H9 (cell line): ENCODE data around the gene SNX25. TPM values are rescaled to one million over a fixed set of nuclear protein-coding genes. Genes with fewer than 3 reads are reported as not detected.

Experiments used
- DNase-seq: peaks from one replicate; pipeline ENCODE4 v3.0.0-alpha.2; 2017
- H2AFZ ChIP-seq: one replicate; pipeline ENCODE4 v1.6.1; 2013; ENCODE audit warnings: mild to moderate bottlenecking, low read length, control low read depth, moderate library complexity
- H2AK5ac ChIP-seq: 2 replicates; pipeline ENCODE4 v1.6.1; 2013; ENCODE audit warnings: low read length, control low read depth, mixed read lengths; ENCODE audit not compliant: insufficient read length
- H2BK120ac ChIP-seq: one replicate; pipeline ENCODE4 v1.6.1; 2013; ENCODE audit warnings: low read depth, mild to moderate bottlenecking, low read length, control low read depth, inconsistent platforms; ENCODE audit not compliant: poor library complexity, severe bottlenecking
- H2BK12ac ChIP-seq: 2 replicates; pipeline ENCODE4 v1.6.1; 2013; ENCODE audit warnings: low read length, control low read depth, mixed read lengths, low read depth; ENCODE audit not compliant: insufficient read length
- H2BK15ac ChIP-seq: 2 replicates; pipeline ENCODE4 v1.6.1; 2013; ENCODE audit warnings: low read depth, low read length, control low read depth
- H2BK20ac ChIP-seq: one replicate; pipeline ENCODE4 v1.6.1; 2013; ENCODE audit warnings: low read depth, mild to moderate bottlenecking, low read length, control low read depth, inconsistent platforms; ENCODE audit not compliant: poor library complexity, severe bottlenecking
- H2BK5ac ChIP-seq: 2 replicates; pipeline ENCODE4 v1.6.1; 2013; ENCODE audit warnings: low read length, control low read depth, mixed read lengths; ENCODE audit not compliant: insufficient read length
- H3K14ac ChIP-seq: 2 replicates; pipeline ENCODE4 v1.6.1; 2013; ENCODE audit warnings: low read length, control low read depth; ENCODE audit not compliant: insufficient read depth
- H3K18ac ChIP-seq: 2 replicates; pipeline ENCODE4 v1.6.1; 2013; ENCODE audit warnings: low read depth, mild to moderate bottlenecking, mixed read lengths, low read length, control low read depth; ENCODE audit not compliant: insufficient read length
- H3K23ac ChIP-seq: 2 replicates; pipeline ENCODE4 v1.6.1; 2013; ENCODE audit warnings: low read length, control low read depth, mixed read lengths, low read depth; ENCODE audit not compliant: insufficient read length
- H3K23me2 ChIP-seq: 2 replicates; pipeline ENCODE4 v1.6.1; 2013; ENCODE audit warnings: low read depth, mild to moderate bottlenecking, mixed read lengths, low read length, control low read depth; ENCODE audit not compliant: insufficient read length, poor library complexity, severe bottlenecking
- H3K27ac ChIP-seq: 2 replicates; pipeline ENCODE4 v1.5.1; 2013; ENCODE audit warnings: low read length, control low read depth, mixed read lengths, low read depth; ENCODE audit not compliant: insufficient read length
- H3K27me3 ChIP-seq: 2 replicates; pipeline ENCODE4 v1.6.1; 2013; ENCODE audit warnings: low read length, control low read depth, inconsistent platforms; ENCODE audit not compliant: insufficient read depth
- H3K4ac ChIP-seq: 2 replicates; pipeline ENCODE4 v1.6.1; 2013; ENCODE audit warnings: low read depth, mild to moderate bottlenecking, control low read depth, inconsistent platforms, low read length, moderate library complexity
- H3K4me1 ChIP-seq: 2 replicates; pipeline ENCODE4 v1.6.1; 2013; ENCODE audit warnings: low read length, control low read depth, inconsistent platforms; ENCODE audit not compliant: insufficient read depth
- H3K4me2 ChIP-seq: 2 replicates; pipeline ENCODE4 v1.6.1; 2013; ENCODE audit warnings: low read length, control low read depth, mixed read lengths; ENCODE audit not compliant: insufficient read length, insufficient read depth
- H3K56ac ChIP-seq: 2 replicates; pipeline ENCODE4 v1.6.1; 2013; ENCODE audit warnings: low read depth, mild to moderate bottlenecking, mixed read lengths, low read length, control low read depth; ENCODE audit not compliant: insufficient read length
- H3K79me1 ChIP-seq: 2 replicates; pipeline ENCODE4 v1.6.1; 2013; ENCODE audit warnings: low read depth, mild to moderate bottlenecking, moderate library complexity, low read length, control low read depth, inconsistent platforms; ENCODE audit not compliant: insufficient read depth, poor library complexity, severe bottlenecking
- H3K79me2 ChIP-seq: 2 replicates; pipeline ENCODE4 v1.6.1; 2013; ENCODE audit warnings: low read length, control low read depth, inconsistent platforms; ENCODE audit not compliant: insufficient read depth
- H3K9ac ChIP-seq: 2 replicates; pipeline ENCODE4 v1.6.1; 2013; ENCODE audit warnings: low read length, control low read depth, mixed read lengths; ENCODE audit not compliant: insufficient read length; ENCODE audit errors: extremely low read depth
- H3K9me3 ChIP-seq: one replicate; pipeline ENCODE4 v1.6.1; 2013; ENCODE audit warnings: low read depth, low read length, inconsistent platforms; ENCODE audit not compliant: control insufficient read depth
- H3T11ph ChIP-seq: one replicate; pipeline ENCODE4 v1.6.1; 2013; ENCODE audit warnings: mild to moderate bottlenecking, low read length, control low read depth, inconsistent platforms
- H4K20me1 ChIP-seq: one replicate; pipeline ENCODE4 v1.6.1; 2013; ENCODE audit not compliant: control insufficient read depth, insufficient read length, insufficient read depth
- H4K5ac ChIP-seq: 2 replicates; pipeline ENCODE4 v1.6.1; 2013; ENCODE audit warnings: low read depth, mild to moderate bottlenecking, mixed read lengths, low read length, control low read depth; ENCODE audit not compliant: insufficient read length
- H4K8ac ChIP-seq: replicated peaks from 2 replicates; pipeline ENCODE4 v1.6.1; 2013; ENCODE audit warnings: low read length, control low read depth, mixed read lengths, low read depth; ENCODE audit not compliant: insufficient read length
- H4K91ac ChIP-seq: 2 replicates; pipeline ENCODE4 v1.6.1; 2013; ENCODE audit warnings: low read depth, mild to moderate bottlenecking, moderate library complexity, mixed read lengths, low read length, control low read depth; ENCODE audit not compliant: insufficient read length
- H3K27ac Mint-ChIP-seq, 3 experiments: 2 replicates in 2 of 3; 3 replicates in 1 of 3; pipeline ENCODE4 v1.8.0; 2020 to 2021; ENCODE audit warnings: mixed read lengths in 3 of 3, mild to moderate bottlenecking in 1 of 3, moderate library complexity in 1 of 3
- H3K27me3 Mint-ChIP-seq: 2 replicates; pipeline ENCODE4 v1.8.0; 2021; ENCODE audit warnings: low read depth, mild to moderate bottlenecking, moderate library complexity, mixed read lengths
- H3K36me3 Mint-ChIP-seq, 3 experiments: 2 replicates in 2 of 3; 3 replicates in 1 of 3; pipeline ENCODE4 v1.8.0; 2020 to 2021; ENCODE audit warnings: low read depth in 3 of 3, mixed read lengths in 3 of 3; ENCODE audit not compliant: insufficient read depth in 1 of 3
- H3K4me1 Mint-ChIP-seq, 2 experiments: 2 replicates each; pipeline ENCODE4 v1.8.0; 2020; ENCODE audit warnings: mixed read lengths in 2 of 2
- H3K4me3 Mint-ChIP-seq, 2 experiments: 2 replicates in 1 of 2; 3 replicates in 1 of 2; pipeline ENCODE4 v1.8.0; 2020 to 2021; ENCODE audit warnings: mild to moderate bottlenecking in 2 of 2, mixed read lengths in 2 of 2, moderate library complexity in 1 of 2
- H3K9me3 Mint-ChIP-seq, 2 experiments: 2 replicates in 1 of 2; 3 replicates in 1 of 2; pipeline ENCODE4 v1.8.0; 2020; ENCODE audit warnings: mild to moderate bottlenecking in 2 of 2, mixed read lengths in 2 of 2, moderate library complexity in 1 of 2
- WGBS: extraction: QIAGEN DNeasy Blood & Tissue Kit; methylation state at CpG from one replicate; pipeline ENCODE4 v1.1.7; 2013; ENCODE audit warnings: missing lambda C conversion rate, low lambda C conversion rate, mixed read lengths; ENCODE audit not compliant: insufficient read length; ENCODE audit errors: extremely low coverage; 5-methylcytosine and 5-hydroxymethylcytosine counted together
- total RNA-seq: library from RNA; stranded (reverse); gene quantifications from 2 replicates; pipeline ENCODE4 v1.2.1, GENCODE V29; 2021
- TF ChIP-seq, protein P1 (sequence below): fragments of 200-600 bp; sonication (generic); conservative IDR thresholded peaks from 3 replicates; pipeline ENCODE4 v1.8.0; 2021; ENCODE audit warnings: antibody characterized with exemption, mild to moderate bottlenecking

Gene SNX25
- total RNA-seq, 1 experiment from 2014 or later: 28.2 TPM

DNA sequence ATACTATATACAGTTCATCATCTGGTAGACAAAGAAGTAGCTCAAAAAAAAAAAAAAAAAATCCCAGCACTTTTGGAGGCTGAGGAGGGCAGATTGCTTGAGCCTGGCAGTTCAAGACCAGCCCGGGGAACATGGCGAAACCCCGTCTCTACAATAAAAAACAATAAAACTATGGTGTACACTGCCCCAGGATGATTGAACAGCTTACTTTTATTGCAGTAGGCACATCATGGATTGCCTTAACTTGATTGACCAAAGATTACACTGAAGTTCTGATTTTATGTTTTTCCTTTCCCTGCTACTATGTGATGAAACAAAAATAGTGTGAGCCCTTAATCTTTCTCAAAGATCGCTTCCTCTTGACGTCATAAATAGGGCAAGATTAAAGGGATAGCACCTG lies 60.6 kb downstream of the SNX25 start:
- H3K9ac ChIP-seq: no peak overlapping the region
- Mint-ChIP-seq H3K27me3 (no peaks in the 10 kb centered on the region), H3K9me3 (no peaks in the 10 kb centered on the region), H3K4me1 (peaks cover 14 to 23% of the 10 kb centered on the region in 2 experiments), H3K36me3 (peaks cover 0 to 20% (median 12%) of the 10 kb centered on the region in 3 experiments; a peak in 4 of 7 replicates), H3K4me3 (no peak overlapping the region), H3K27ac (no peak overlapping the region)
- no peak overlapping the region for H3K18ac ChIP-seq
- no peak overlapping the region for H3K14ac ChIP-seq
- no peak overlapping the region for H2AFZ ChIP-seq
- no peak overlapping the region for H2BK15ac ChIP-seq
- no peak overlapping the region for H3K4ac ChIP-seq
- TF ChIP-seq, protein P1, sequence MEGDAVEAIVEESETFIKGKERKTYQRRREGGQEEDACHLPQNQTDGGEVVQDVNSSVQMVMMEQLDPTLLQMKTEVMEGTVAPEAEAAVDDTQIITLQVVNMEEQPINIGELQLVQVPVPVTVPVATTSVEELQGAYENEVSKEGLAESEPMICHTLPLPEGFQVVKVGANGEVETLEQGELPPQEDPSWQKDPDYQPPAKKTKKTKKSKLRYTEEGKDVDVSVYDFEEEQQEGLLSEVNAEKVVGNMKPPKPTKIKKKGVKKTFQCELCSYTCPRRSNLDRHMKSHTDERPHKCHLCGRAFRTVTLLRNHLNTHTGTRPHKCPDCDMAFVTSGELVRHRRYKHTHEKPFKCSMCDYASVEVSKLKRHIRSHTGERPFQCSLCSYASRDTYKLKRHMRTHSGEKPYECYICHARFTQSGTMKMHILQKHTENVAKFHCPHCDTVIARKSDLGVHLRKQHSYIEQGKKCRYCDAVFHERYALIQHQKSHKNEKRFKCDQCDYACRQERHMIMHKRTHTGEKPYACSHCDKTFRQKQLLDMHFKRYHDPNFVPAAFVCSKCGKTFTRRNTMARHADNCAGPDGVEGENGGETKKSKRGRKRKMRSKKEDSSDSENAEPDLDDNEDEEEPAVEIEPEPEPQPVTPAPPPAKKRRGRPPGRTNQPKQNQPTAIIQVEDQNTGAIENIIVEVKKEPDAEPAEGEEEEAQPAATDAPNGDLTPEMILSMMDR: no peak
- no peak overlapping the region for H4K8ac ChIP-seq
- H2BK120ac ChIP-seq: no peak overlapping the region
- no peaks in the 10 kb centered on the region for H3K27me3 ChIP-seq
- H2BK5ac ChIP-seq: no peak overlapping the region
- no peak overlapping the region for H3T11ph ChIP-seq
- no peak overlapping the region for H3K56ac ChIP-seq
- H3K4me1 ChIP-seq: peaks cover 4% of the 10 kb centered on the region
- H3K23me2 ChIP-seq: no peaks in the 10 kb centered on the region
- no peak overlapping the region for H2AK5ac ChIP-seq
- no peak for DNase-seq
- H3K4me2 ChIP-seq: no peak overlapping the region
- no peak overlapping the region for H2BK12ac ChIP-seq
- H3K79me1 ChIP-seq: no peaks in the 10 kb centered on the region
- no peak overlapping the region for H4K5ac ChIP-seq
- H4K91ac ChIP-seq: no peak overlapping the region
- H3K23ac ChIP-seq: no peak overlapping the region
- H3K27ac ChIP-seq: no peak overlapping the region
- no peak overlapping the region for H2BK20ac ChIP-seq
- H3K79me2 ChIP-seq: 0 out of 2 replicates have a peak, but pooled peaks cover 3% of the 10 kb centered on the region
- no CpG with 5 or more reads among the region's 5 CpGs for WGBS
- H3K9me3 ChIP-seq: no peaks in the 10 kb centered on the region
- H4K20me1 ChIP-seq: no peaks in the 10 kb centered on the region
